Central memory CD8-positive, alpha-beta T cell (primary cell): Measurements from ENCODE around the gene WDR31.
"Not testable (repeated sequence)": the region's sequence is repeated elsewhere in the genome, so short reads cannot be mapped to it uniquely, and the experiment has no call there.

ENCODE experiments used
- ATAC-seq: fragments of 150-1000 bp; cut with Tn5 transposase; replicated peaks from 2 replicates; pipeline ENCODE4 v1.10.0; 2022; ENCODE audit warnings: mild to moderate bottlenecking, moderate FRiP score, moderate number of reproducible peaks; ENCODE audit not compliant: poor library complexity, severe bottlenecking; ENCODE audit errors: extremely low read depth
- DNase-seq, 2 donors: peaks; one replicate each; pipeline ENCODE4 v3.0.0; 2021; ENCODE audit warnings: low spot score in 2 of 2
- H3K27ac Mint-ChIP-seq: one replicate; pipeline ENCODE4 v1.8.0; 2022; ENCODE audit warnings: low read depth, mild to moderate bottlenecking, moderate library complexity, mixed read lengths
- H3K27me3 Mint-ChIP-seq: one replicate; pipeline ENCODE4 v1.8.0; 2022; ENCODE audit warnings: mixed read lengths
- H3K36me3 Mint-ChIP-seq: one replicate; pipeline ENCODE4 v1.8.0; 2022; ENCODE audit warnings: mild to moderate bottlenecking, moderate library complexity, mixed read lengths; ENCODE audit not compliant: insufficient read depth
- H3K4me1 Mint-ChIP-seq: one replicate; pipeline ENCODE4 v1.8.0; 2022; ENCODE audit warnings: mixed read lengths
- H3K4me3 Mint-ChIP-seq: one replicate; pipeline ENCODE4 v1.8.0; 2022; ENCODE audit warnings: mild to moderate bottlenecking, moderate library complexity, mixed read lengths
- H3K9me3 Mint-ChIP-seq: one replicate; pipeline ENCODE4 v1.8.0; 2022; ENCODE audit warnings: mixed read lengths

The WDR31 gene

DNA sequence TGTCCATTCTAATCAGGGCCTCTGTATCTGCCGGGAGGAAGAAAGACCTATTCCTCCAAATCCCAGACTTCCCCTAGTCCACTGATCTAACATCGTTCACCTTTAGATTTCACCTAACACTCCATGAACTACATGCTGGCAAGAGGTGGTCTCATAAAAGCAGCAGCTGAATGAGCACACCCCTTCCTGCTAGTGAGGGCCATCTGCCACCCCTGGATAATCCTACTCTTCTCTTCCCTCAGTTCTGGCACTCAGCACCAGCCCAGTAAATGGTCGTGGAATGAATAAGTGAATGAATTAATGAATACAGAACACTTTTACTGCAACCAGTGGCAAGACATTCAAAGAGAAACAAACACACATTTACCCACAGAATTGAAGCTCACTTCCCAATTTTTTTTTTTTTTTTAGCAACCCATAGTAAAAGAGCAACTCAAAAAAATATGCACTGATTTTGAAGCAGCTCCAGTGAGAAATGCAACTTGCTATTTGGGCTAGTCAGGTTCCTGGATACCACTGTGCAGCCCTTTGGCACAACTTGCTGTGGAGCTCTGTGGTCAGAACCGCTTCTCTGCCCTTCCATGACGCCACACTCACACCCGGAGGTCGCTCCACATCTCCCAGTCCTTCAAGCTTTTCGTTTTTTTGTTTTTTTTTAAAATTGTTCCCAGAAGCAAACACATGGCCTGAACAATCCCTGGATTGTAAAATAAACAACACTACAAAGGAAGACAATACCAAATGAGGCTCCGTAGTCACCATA is 43.1 kb downstream of the WDR31 start:
- H3K4me1 Mint-ChIP-seq = no peaks in the 10 kb centered on the region
- no peak overlapping the region for H3K27ac Mint-ChIP-seq
- ATAC-seq = no peak
- peaks cover 12% of the 10 kb centered on the region for H3K36me3 Mint-ChIP-seq
- H3K9me3 Mint-ChIP-seq = no peaks in the 10 kb centered on the region
- no peak overlapping the region for H3K4me3 Mint-ChIP-seq
- DNase-seq = no peak
- H3K27me3 Mint-ChIP-seq = peaks cover 20% of the 10 kb centered on the region

DNA sequence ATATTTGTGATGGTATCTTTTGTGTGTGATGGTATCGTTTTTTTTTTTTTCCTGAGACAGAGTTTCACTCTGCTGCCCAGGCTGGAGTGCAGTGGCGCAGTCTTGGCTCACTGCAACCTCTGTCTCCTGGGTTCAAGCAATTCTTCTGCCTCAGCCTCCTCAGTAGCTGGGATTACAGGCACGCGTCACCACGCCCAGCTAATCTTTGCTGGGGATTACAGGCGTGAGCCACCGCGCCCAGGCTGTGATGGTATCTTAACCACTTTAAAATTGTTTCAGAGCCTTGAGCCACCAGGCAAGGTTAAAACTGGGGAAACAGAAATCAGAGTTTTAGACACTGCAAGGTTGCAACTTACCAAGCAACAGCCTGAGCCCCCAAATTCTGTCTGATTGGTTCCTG is 43.8 kb downstream of the WDR31 start:
- H3K27ac Mint-ChIP-seq, ATAC-seq, H3K4me3 Mint-ChIP-seq, H3K4me1 Mint-ChIP-seq, H3K9me3 Mint-ChIP-seq, DNase-seq: not testable (repeated sequence)
- peaks cover 17% of the 10 kb centered on the region for H3K36me3 Mint-ChIP-seq
- H3K27me3 Mint-ChIP-seq = peaks cover 14% of the 10 kb centered on the region

DNA sequence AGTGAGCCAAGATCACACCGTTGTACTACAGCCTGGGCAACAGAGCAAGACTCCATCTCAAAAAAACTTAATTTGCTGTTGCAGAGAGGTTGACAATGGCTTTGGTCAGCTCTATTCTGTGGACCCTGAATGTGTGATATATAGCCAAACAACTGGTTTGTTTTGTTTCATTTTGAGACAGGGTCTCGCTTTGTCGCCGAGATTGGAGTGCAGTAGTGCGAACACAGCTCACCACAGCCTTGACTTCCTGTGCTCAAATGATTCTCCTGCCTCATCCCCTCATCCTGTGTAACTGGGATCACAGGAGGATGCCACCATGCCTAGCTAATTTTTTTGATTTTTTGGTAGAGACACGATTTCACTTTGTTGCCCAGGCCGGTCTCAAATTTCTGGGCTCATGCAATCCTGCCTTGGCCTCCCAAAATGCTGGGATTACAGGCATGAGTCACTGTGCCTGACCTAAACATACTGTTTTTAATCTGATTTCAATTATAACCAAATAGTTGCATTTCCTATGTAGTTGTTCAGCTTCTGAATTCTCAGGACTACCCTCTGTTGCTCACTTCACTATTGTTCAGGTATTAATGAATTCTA is 46.7 kb downstream of the WDR31 start:
- Mint-ChIP-seq H3K27ac (peak overlapping the region; percentile 13), H3K27me3 (no peaks in the 10 kb centered on the region), H3K4me3 (no peak overlapping the region), H3K4me1 (no peaks in the 10 kb centered on the region), H3K36me3 (peaks cover 40% of the 10 kb centered on the region), H3K9me3 (no peaks in the 10 kb centered on the region)
- ATAC-seq = no peak
- no peak for DNase-seq

DNA sequence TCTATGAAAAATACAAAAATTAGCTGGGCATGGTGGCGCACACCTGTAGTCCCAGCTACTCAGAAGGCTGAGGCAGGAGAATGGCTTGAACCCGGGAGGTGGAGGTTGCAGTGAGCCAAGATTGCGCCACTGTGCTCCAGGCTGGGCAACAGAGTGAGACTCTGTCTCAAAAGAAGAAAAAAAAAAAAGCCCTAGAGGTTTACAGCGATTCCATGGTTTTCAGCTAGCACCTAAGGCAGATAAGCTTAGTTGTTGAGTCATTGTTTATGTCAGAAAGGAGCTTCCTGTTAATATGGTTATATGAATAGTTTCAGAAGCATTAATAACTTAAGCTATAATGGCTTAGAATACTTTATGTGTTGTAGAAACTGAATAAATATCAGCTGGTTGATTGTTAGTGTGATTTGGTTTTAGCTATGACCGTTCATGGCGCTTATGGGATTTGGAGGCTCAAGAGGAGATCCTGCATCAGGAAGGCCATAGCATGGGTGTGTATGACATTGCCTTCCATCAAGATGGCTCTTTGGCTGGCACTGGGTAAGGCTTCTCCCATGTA is 49.9 kb downstream of the WDR31 start:
- Mint-ChIP-seq H3K4me1 (no peaks in the 10 kb centered on the region), H3K4me3 (no peak overlapping the region), H3K36me3 (peaks cover 64% of the 10 kb centered on the region), H3K27me3 (no peaks in the 10 kb centered on the region), H3K9me3 (no peaks in the 10 kb centered on the region), H3K27ac (no peak overlapping the region)
- ATAC-seq (no peak), DNase-seq (no peak)

DNA sequence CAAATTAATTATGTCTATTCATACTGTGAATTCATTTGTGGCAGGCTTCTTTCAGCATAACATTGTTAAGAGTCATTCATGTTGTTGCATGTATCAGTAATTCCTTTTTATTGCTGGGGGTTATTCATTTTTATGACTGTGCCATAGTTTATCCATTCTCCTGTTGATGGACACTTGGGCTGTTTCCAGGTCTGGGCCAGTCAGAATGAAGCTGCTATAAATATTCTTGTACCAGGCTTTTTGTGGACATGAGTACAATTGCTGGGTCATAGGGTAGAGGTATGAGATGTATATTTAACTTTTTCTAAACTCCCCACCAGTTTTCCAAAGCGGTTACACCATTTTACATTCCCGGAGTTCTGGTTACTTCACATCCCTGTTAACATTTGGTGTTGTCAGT is 51.0 kb downstream of the WDR31 start:
- H3K27me3 Mint-ChIP-seq = no peaks in the 10 kb centered on the region
- H3K4me1 Mint-ChIP-seq = no peaks in the 10 kb centered on the region
- H3K9me3 Mint-ChIP-seq = no peaks in the 10 kb centered on the region
- H3K27ac Mint-ChIP-seq = no peak overlapping the region
- H3K4me3 Mint-ChIP-seq = no peak overlapping the region
- no peak for DNase-seq
- no peak for ATAC-seq
- peaks cover 72% of the 10 kb centered on the region for H3K36me3 Mint-ChIP-seq

DNA sequence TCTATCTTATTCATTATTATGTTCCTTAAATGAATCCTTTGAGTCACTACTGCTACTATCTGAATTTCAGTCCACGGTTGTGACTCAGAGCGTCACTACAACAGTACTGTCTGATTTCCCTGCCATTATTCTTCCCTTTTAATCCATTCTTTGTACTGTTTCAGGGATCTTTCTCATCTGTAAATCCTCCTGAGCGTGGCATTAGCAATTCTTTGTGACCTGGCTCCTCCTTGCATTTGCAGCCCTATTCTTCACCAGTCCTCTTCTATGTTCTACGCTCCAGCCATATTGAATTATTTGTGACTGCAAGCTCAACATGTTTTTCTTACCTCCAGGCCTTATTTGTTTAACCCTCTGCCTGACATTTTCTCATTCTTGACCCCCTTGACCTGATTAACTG is 58.7 kb downstream of the WDR31 start:
- ATAC-seq (no peak), DNase-seq (no peak)
- Mint-ChIP-seq H3K36me3 (peaks cover 70% of the 10 kb centered on the region), H3K9me3 (no peaks in the 10 kb centered on the region), H3K4me3 (no peak overlapping the region), H3K4me1 (peaks cover 26% of the 10 kb centered on the region), H3K27ac (peak overlapping the region; percentile 19), H3K27me3 (no peaks in the 10 kb centered on the region)

DNA sequence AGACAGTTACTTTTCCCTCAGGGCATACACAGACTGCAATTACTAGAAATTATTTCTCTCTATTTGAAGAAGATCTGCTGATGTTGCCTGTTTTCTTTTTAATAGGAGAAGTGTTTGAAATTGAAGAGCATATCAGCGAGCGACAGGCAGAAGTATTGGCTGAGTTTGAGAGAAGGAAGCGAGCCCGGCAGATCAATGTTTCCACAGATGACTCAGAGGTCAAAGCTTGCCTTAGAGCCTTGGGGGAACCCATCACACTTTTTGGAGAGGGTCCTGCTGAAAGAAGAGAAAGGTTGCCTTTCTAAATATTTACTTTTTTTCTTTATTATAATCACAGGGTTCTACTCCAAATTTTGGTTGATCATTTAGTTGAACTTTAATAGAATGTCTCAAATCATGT is 61.2 kb downstream of the WDR31 start:
- Mint-ChIP-seq H3K4me1 (peaks cover 32% of the 10 kb centered on the region), H3K27ac (peak overlapping the region; percentile 19), H3K27me3 (no peaks in the 10 kb centered on the region), H3K4me3 (no peak overlapping the region), H3K9me3 (no peaks in the 10 kb centered on the region), H3K36me3 (peaks cover 56% of the 10 kb centered on the region)
- ATAC-seq (no peak), DNase-seq (no peak)

DNA sequence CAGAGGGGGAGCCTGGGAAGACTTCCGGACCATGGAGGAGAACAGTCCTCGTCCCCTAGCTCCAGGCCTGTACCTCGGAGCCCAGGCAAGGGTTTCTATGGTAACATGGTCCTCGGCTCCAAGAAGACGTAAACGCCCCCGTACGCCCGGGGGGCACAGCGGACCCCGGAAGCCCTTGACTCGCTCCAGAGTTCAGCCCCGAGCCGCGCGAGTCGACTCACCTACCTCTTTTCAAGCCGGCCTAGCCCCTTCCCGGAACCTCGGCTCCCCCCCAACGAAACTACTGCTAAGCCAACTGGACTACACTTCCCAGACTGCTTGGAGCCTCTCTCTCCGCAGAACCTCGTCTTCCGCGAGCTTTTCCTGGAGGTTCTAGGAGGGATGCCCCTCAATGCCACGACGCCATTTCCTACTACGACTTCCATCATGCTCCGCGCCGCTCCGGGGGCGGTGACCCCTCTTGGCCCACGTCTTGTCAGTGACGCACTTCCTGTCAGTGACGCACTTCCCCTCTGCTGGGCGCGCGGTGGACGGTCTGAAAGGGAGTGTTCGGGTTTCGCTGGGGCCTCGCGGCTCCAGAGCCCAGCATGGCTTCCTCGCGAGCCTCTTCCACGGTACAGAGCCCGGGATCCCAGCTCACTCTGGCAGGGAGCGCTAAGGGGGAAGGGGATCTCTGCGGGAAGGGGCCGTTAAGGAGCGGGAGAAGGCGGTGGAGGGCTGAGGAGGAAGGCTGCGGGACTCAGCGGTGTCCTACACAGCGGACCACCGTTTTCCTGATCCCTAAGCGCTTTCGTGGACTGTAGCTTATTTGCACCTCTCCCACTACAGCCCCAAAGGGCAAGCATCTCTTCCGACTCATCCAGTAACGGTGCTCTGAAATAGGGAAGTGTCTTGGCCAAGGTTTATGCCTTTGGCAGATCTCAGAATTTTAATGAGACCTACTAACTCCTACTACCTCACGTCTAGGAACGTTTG is 64.6 kb downstream of the WDR31 start, which contains the start of the genes CDC26 and PRPF4:
Gene CDC26, minus strand, starts transcription at position 416 of the 975 bp plus-strand sequence. CDS start 3,065 bp downstream, outside the sequence.
Gene PRPF4, plus strand, starts transcription at position 502 of the 975 bp plus-strand sequence. Its CDS starts 86 bp downstream, at position 588.
- no peak within 1 kb of the TSS for H3K4me3 Mint-ChIP-seq
- ATAC-seq (peak; percentile 97), DNase-seq (peak; percentile 87 to 89)
- no peak within 1 kb of the TSS for H3K27ac Mint-ChIP-seq
- peaks cover 26% of the 10 kb centered on the region for H3K4me1 Mint-ChIP-seq
- no peaks in the 10 kb centered on the region for H3K9me3 Mint-ChIP-seq
- H3K27me3 Mint-ChIP-seq = no peaks in the 10 kb centered on the region
- peaks cover 48% of the 10 kb centered on the region for H3K36me3 Mint-ChIP-seq

DNA sequence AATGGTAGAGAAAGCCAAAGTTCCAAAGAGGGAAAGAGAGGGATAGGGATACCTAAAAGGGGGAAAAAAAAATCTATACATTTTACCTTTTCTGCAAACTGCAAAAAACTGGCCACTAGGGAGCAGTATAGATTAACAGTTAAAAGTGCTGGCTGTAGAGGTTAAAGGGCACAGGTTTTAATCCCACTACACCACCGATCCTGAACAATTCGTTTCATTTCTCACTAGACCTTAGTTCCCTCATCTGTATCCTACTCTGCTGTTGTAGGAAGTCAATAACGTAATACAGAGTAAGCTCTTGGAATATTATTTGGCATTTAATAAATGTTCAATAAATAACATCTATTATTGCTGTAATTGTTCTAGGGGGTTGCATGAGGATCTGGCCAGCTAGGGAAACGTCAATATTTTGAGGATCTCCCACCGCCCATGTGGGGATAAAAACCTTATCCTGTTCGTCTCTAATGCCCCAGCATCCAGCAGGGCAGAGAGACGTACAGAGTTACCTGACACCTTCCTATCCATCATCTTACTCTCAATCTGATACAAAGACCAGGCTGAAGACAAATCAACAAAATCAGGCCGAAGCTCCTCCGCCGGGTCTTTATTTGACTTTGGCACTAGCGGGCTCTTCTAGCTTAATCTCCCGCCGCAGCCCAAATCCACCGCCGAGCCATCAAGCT is 65.5 kb downstream of the WDR31 start:
- peak; percentile 30 for ATAC-seq
- peak in 1 of 2 donors; percentile 15 for DNase-seq
- Mint-ChIP-seq H3K4me1 (peaks cover 25% of the 10 kb centered on the region), H3K36me3 (peaks cover 46% of the 10 kb centered on the region), H3K27ac (no peak overlapping the region), H3K4me3 (no peak overlapping the region), H3K9me3 (no peaks in the 10 kb centered on the region), H3K27me3 (no peaks in the 10 kb centered on the region)

DNA sequence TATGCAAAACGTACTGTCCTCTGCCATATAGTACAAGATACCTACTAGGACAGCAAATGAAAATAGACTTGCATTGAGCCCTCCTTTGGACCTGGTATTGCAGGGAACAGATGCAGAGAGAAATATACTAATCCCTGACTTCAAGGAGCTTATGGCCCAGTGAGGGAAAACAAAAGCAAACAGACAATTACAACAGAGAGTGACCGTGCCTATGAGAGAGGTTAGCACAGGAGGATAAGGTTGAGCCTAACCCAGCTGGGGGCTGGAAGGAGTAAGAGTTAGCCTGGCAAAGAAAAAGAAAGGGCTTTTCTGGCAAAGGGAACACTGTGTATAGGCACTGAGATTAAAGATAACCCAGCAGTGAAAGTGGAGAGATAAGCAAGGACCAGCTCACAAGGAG is 70.2 kb downstream of the WDR31 start:
- H3K9me3 Mint-ChIP-seq = no peaks in the 10 kb centered on the region
- no peaks in the 10 kb centered on the region for H3K27me3 Mint-ChIP-seq
- H3K27ac Mint-ChIP-seq = peak overlapping the region; percentile 50
- H3K4me1 Mint-ChIP-seq = peaks cover 21% of the 10 kb centered on the region
- no peak for ATAC-seq
- DNase-seq = no peak
- H3K36me3 Mint-ChIP-seq = peaks cover 52% of the 10 kb centered on the region
- H3K4me3 Mint-ChIP-seq = no peak overlapping the region

DNA sequence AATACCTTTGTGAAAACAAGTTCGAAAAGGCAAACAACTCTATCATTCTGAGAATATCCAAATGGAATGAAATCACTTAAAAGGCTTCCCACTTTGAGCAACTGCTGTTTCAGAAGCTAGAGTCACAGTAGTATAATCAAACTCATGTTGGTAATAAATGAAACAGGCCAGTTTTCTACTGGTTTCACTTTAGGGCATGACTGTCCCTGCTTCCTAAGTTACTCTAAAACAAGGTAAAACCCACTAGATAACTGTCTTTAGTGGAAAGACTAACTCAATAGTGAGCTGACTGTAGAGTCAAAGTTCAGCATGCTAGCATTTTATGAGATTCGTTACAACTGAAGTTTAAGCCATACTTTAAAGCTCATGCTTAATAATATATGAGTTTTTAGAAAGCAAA is 70.7 kb downstream of the WDR31 start:
- no peak for ATAC-seq
- DNase-seq = no peak
- Mint-ChIP-seq H3K4me3 (no peak overlapping the region), H3K36me3 (peaks cover 51% of the 10 kb centered on the region), H3K27ac (peak overlapping the region; percentile 50), H3K27me3 (no peaks in the 10 kb centered on the region), H3K4me1 (peaks cover 20% of the 10 kb centered on the region), H3K9me3 (no peaks in the 10 kb centered on the region)
